NB4 (cell line): ENCODE results near the gene SCGN.

Experiments
- DNase-seq: peaks from one replicate; pipeline ENCODE4 v3.0.0; 2010; ENCODE audit warnings: low read depth
- H3K4me3 ChIP-seq: one replicate; pipeline ENCODE4 v1.5.1; 2011; ENCODE audit warnings: mild to moderate bottlenecking, low read depth, low read length, moderate library complexity
- MAX ChIP-seq: IDR thresholded peaks from 2 replicates; pipeline ENCODE4 v1.6.1; 2011; ENCODE audit warnings: low read depth, low read length
- MYC ChIP-seq: IDR thresholded peaks from 2 replicates; pipeline ENCODE4 v1.6.1; 2011; ENCODE audit warnings: low read depth, low read length
- POLR2A ChIP-seq: IDR thresholded peaks from 2 replicates; pipeline ENCODE4 v1.6.1; 2011; ENCODE audit warnings: mild to moderate bottlenecking; ENCODE audit not compliant: insufficient read length; ENCODE audit errors: extremely low read depth
- TF ChIP-seq, protein P1 (sequence below): IDR thresholded peaks from one replicate; pipeline ENCODE4 v1.5.1; 2012; ENCODE audit warnings: low read depth, low read length

Gene SCGN

GRCh38 chr6:25709761-25710160 is 57.7 kb downstream of the SCGN start:
- H3K4me3 ChIP-seq: no peak overlapping the region
- TF ChIP-seq MYC (no peak), POLR2A (no peak), MAX (no peak)
- TF ChIP-seq, protein P1, sequence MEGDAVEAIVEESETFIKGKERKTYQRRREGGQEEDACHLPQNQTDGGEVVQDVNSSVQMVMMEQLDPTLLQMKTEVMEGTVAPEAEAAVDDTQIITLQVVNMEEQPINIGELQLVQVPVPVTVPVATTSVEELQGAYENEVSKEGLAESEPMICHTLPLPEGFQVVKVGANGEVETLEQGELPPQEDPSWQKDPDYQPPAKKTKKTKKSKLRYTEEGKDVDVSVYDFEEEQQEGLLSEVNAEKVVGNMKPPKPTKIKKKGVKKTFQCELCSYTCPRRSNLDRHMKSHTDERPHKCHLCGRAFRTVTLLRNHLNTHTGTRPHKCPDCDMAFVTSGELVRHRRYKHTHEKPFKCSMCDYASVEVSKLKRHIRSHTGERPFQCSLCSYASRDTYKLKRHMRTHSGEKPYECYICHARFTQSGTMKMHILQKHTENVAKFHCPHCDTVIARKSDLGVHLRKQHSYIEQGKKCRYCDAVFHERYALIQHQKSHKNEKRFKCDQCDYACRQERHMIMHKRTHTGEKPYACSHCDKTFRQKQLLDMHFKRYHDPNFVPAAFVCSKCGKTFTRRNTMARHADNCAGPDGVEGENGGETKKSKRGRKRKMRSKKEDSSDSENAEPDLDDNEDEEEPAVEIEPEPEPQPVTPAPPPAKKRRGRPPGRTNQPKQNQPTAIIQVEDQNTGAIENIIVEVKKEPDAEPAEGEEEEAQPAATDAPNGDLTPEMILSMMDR: no peak
- DNase-seq: no peak

- TF ChIP-seq MYC: no peak
- TF ChIP-seq POLR2A: no peak
- TF ChIP-seq, protein P1: no peak
- no peak for TF ChIP-seq MAX
- no peak for DNase-seq
- no peak overlapping the region for H3K4me3 ChIP-seq
These were observed 58.3 kb downstream of the SCGN start for GRCh38 chr6:25710287-25710686.

DNA sequence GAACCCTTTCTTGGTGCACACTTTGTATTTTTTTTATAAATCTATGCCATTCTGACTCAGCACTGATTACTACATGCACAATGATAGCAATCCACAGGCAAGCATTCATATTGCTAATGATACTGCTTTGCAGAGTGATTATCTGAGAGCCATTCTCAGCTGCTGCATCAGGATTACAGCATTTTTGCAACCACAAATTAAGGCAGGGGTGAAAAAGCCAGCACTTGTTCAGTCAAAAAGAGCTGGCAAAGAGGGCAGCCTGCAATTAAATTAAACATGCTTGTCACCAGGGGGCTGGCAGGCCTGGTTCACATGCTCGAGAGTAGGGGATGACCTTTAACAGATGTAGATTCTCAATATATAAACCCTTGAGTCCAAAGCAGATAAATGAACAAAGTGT is 61.8 kb downstream of the SCGN start:
- no peak for TF ChIP-seq MYC
- TF ChIP-seq, protein P1: no peak
- TF ChIP-seq MAX: no peak
- no peak for TF ChIP-seq POLR2A
- no peak for DNase-seq
- no peak overlapping the region for H3K4me3 ChIP-seq

- H3K4me3 ChIP-seq: no peak overlapping the region
- TF ChIP-seq MAX: no peak
- no peak for TF ChIP-seq POLR2A
- TF ChIP-seq, protein P1: no peak
- no peak for TF ChIP-seq MYC
- DNase-seq: no peak
These were observed 62.8 kb downstream of the SCGN start for GRCh38 chr6:25714765-25715164.

DNA sequence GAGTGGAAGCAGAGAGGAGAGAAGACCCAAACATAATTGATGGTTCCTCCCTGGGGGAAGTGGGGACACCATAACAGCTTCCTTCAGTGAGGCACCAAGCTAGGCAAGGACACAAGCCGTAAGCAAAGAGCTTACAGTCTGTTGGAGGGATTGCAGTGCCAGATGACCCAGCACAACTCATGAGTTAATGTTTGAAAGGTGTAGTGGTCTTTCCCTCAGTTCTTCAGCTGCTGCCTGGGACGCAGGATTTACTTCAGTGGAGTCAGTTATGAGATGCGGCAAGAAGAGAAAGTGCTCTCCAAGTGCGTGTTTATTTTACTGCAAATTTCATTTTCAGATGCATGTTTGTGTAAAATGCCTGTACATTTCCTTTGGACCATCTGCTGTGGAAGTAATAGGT is 63.8 kb downstream of the SCGN start:
- DNase-seq: no peak
- TF ChIP-seq MAX: no peak
- TF ChIP-seq, protein P1: no peak
- no peak for TF ChIP-seq POLR2A
- no peak for TF ChIP-seq MYC
- H3K4me3 ChIP-seq: no peak overlapping the region
